Hepatocyte (in vitro differentiated cells): ENCODE data around the gene ATXN10. TPM values are rescaled to one million over a fixed set of nuclear protein-coding genes. Genes with fewer than 3 reads are reported as not detected.

Experiments used
- DNase-seq: peaks from one replicate; pipeline ENCODE4 v3.0.0-alpha.2; 2016; ENCODE audit warnings: low spot score
- H2AFZ ChIP-seq: fragments of 200-600 bp; sonication (generic); 2 replicates; pipeline ENCODE4 v1.6.0; 2016; ENCODE audit warnings: antibody characterized with exemption, mild to moderate bottlenecking
- H3K27ac ChIP-seq: fragments of 200-600 bp; sonication (generic); 2 replicates; pipeline ENCODE4 v1.5.1; 2016; ENCODE audit warnings: mild to moderate bottlenecking
- H3K27me3 ChIP-seq: fragments of 200-600 bp; sonication (generic); 2 replicates; pipeline ENCODE4 v1.6.1; 2016
- H3K36me3 ChIP-seq: fragments of 200-600 bp; sonication (generic); replicated peaks from 2 replicates; pipeline ENCODE4 v1.5.1; 2016; ENCODE audit warnings: low read depth; ENCODE audit not compliant: insufficient read depth
- H3K4me1 ChIP-seq: fragments of 200-600 bp; sonication (generic); 2 replicates; pipeline ENCODE4 v1.5.1; 2016; ENCODE audit warnings: mild to moderate bottlenecking, moderate library complexity; ENCODE audit not compliant: insufficient read depth
- H3K4me2 ChIP-seq: fragments of 200-600 bp; sonication (generic); 2 replicates; pipeline ENCODE4 v1.6.0; 2016
- H3K4me3 ChIP-seq: fragments of 200-600 bp; sonication (generic); 2 replicates; pipeline ENCODE4 v1.5.1; 2016; ENCODE audit warnings: mild to moderate bottlenecking
- H3K79me2 ChIP-seq: fragments of 200-600 bp; sonication (generic); 2 replicates; pipeline ENCODE4 v1.6.0; 2017; ENCODE audit warnings: mild to moderate bottlenecking
- H3K9me2 ChIP-seq: fragments of 200-600 bp; sonication (generic); replicated peaks from 2 replicates; pipeline ENCODE4 v1.6.0; 2017; ENCODE audit warnings: mild to moderate bottlenecking; ENCODE audit not compliant: insufficient read depth
- H3K9me3 ChIP-seq: fragments of 200-600 bp; sonication (generic); 2 replicates; pipeline ENCODE4 v1.5.1; 2016; ENCODE audit warnings: low read depth, mild to moderate bottlenecking
- H4K20me1 ChIP-seq: fragments of 200-600 bp; sonication (generic); 2 replicates; pipeline ENCODE4 v1.6.0; 2016; ENCODE audit warnings: mild to moderate bottlenecking; ENCODE audit not compliant: insufficient read depth, poor library complexity, severe bottlenecking
- CTCF ChIP-seq: fragments of 200-600 bp; sonication (generic); IDR thresholded peaks from 2 replicates; pipeline ENCODE4 v1.5.1; 2016; ENCODE audit warnings: antibody characterized with exemption, mild to moderate bottlenecking; ENCODE audit not compliant: poor library complexity
- EZH2 ChIP-seq: fragments of 200-600 bp; sonication (generic); IDR thresholded peaks from 2 replicates; pipeline ENCODE4 v1.6.1; 2016; ENCODE audit warnings: antibody characterized with exemption, mild to moderate bottlenecking, borderline replicate concordance
- EZH2phosphoT487 ChIP-seq: fragments of 200-600 bp; sonication (generic); IDR thresholded peaks from one replicate; pipeline ENCODE4 v1.6.1; 2018; ENCODE audit warnings: antibody characterized with exemption, mild to moderate bottlenecking, low read depth, moderate library complexity; ENCODE audit not compliant: unreplicated experiment, severe bottlenecking
- WGBS: methylation state at CpG from one replicate; pipeline ENCODE4 v1.1.6; 2016; ENCODE audit warnings: low lambda C conversion rate; ENCODE audit errors: missing lambda C conversion rate; 5-methylcytosine and 5-hydroxymethylcytosine counted together
- polyA plus RNA-seq: library from polyadenylated mRNA; unstranded; fragments of >200 nt; fragmentation: Nextera tagmentation; extraction: Ambion mirVana; gene quantifications from 2 replicates; pipeline ENCODE4 v1.2.1, GENCODE V29; 2016
- total RNA-seq: library from RNA; depleted of rRNA; stranded (reverse); fragments of >200 nt; gene quantifications from 2 replicates; pipeline ENCODE4 v1.2.3, GENCODE V29; 2014

Gene ATXN10
- total and polyA plus RNA-seq, 2 experiments from 2014 or later = 141 to 186 TPM

- no peak overlapping the region for H2AFZ ChIP-seq
- TF ChIP-seq EZH2 (no peak), CTCF (no peak), EZH2phosphoT487 (no peak)
- H3K79me2 ChIP-seq = no peaks in the 10 kb centered on the region
- peaks cover 13% of the 10 kb centered on the region for H3K27me3 ChIP-seq
- DNase-seq = no peak
- WGBS = 87% methylated on average over 3 of the region's 3 CpGs
- no peak overlapping the region for H3K4me2 ChIP-seq
- no peak overlapping the region for H3K4me3 ChIP-seq
- H3K27ac ChIP-seq = no peak overlapping the region
- no peaks in the 10 kb centered on the region for H3K36me3 ChIP-seq
- H3K4me1 ChIP-seq = no peaks in the 10 kb centered on the region
- H3K9me3 ChIP-seq = no peaks in the 10 kb centered on the region
- H4K20me1 ChIP-seq = no peaks in the 10 kb centered on the region
- H3K9me2 ChIP-seq = no peaks in the 10 kb centered on the region
Observed at GRCh38 chr22:45638197-45638596, 33.4 kb upstream of the ATXN10 start.

- Histone ChIP-seq H3K4me1 (no peaks in the 10 kb centered on the region), H3K9me2 (no peaks in the 10 kb centered on the region), H3K27ac (no peak overlapping the region), H2AFZ (no peak overlapping the region), H3K79me2 (no peaks in the 10 kb centered on the region), H3K36me3 (no peaks in the 10 kb centered on the region), H3K4me2 (no peak overlapping the region), H3K9me3 (no peaks in the 10 kb centered on the region), H4K20me1 (no peaks in the 10 kb centered on the region), H3K4me3 (no peak overlapping the region), H3K27me3 (peaks cover 13% of the 10 kb centered on the region)
- peak; percentile 23 for DNase-seq
- TF ChIP-seq EZH2phosphoT487 (no peak), EZH2 (no peak), CTCF (no peak)
- WGBS = 72% methylated on average over 21 of the region's 21 CpGs
Observed at GRCh38 chr22:45638834-45639746, 32.5 kb upstream of the ATXN10 start.

DNA sequence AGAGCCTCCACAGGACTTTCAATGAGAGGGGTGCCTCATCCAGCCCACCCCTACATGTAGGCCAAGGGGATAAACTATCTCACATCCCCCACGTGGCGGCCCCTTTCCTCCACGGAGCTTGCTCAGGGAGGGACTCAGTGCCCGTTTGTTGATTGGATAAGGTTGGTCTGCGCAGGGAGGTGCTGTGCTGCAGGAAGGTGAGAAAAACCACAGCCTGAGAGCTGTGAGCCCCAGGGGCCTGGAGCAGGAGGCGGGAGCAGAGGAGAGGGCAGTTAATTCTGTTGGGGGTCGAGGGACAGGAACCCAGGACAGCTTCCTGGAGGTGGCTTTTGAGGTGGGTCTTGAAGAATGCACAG is 31.9 kb upstream of the ATXN10 start:
- no peak overlapping the region for H2AFZ ChIP-seq
- WGBS = 65% methylated on average over 7 of the region's 7 CpGs

More for the DNA sequence above, 31.9 kb upstream of the ATXN10 start:
- H3K9me2 ChIP-seq = no peaks in the 10 kb centered on the region
- TF ChIP-seq EZH2phosphoT487 (no peak), EZH2 (no peak), CTCF (no peak)
- no peaks in the 10 kb centered on the region for H4K20me1 ChIP-seq
- H3K9me3 ChIP-seq = no peaks in the 10 kb centered on the region
- H3K4me2 ChIP-seq = no peak overlapping the region
- peaks cover 13% of the 10 kb centered on the region for H3K27me3 ChIP-seq
- no peaks in the 10 kb centered on the region for H3K4me1 ChIP-seq
- no peak for DNase-seq
- no peak overlapping the region for H3K4me3 ChIP-seq
- no peak overlapping the region for H3K27ac ChIP-seq
- H3K36me3 ChIP-seq = no peaks in the 10 kb centered on the region
- H3K79me2 ChIP-seq = no peaks in the 10 kb centered on the region
